Vagina (tissue), 2 donors: ENCODE results near the gene TSC22D1. TPM values are rescaled to one million over a fixed set of nuclear protein-coding genes. Genes with fewer than 3 reads are reported as not detected.

ENCODE experiments used
- DNase-seq, 2 donors: peaks; one replicate each; pipeline ENCODE4 v3.0.0-alpha.2; 2017; ENCODE audit errors: extremely low spot score in 2 of 2
- H3K27ac ChIP-seq: fragments of 200-600 bp; sonication (generic); one replicate; pipeline ENCODE4 v1.5.1; 2019
- H3K27me3 ChIP-seq: fragments of 200-600 bp; sonication (generic); one replicate; pipeline ENCODE4 v1.5.1; 2019
- H3K36me3 ChIP-seq, 2 donors: fragments of 200-600 bp; sonication (generic); one replicate each; pipeline ENCODE4 v1.5.1; 2017 to 2019
- H3K4me1 ChIP-seq: fragments of 200-600 bp; sonication (generic); one replicate; pipeline ENCODE4 v1.5.1; 2019
- H3K4me3 ChIP-seq, 2 donors: fragments of 200-600 bp; sonication (generic); 1 replicate in 1 of 2; 2 replicates in 1 of 2; pipeline ENCODE4 v1.5.1; 2016 to 2019
- H3K9me3 ChIP-seq: fragments of 200-600 bp; sonication (generic); one replicate; pipeline ENCODE4 v1.5.1; 2019
- POLR2A ChIP-seq, 2 donors: fragments of 450-650 bp; IDR thresholded peaks; one replicate each; pipeline ENCODE4 v1.6.1; 2017; ENCODE audit warnings: antibody characterized with exemption in 2 of 2, mild to moderate bottlenecking in 2 of 2, moderate library complexity in 2 of 2
- POLR2AphosphoS5 ChIP-seq, 2 donors: sonication (generic); formaldehyde crosslinking; IDR thresholded peaks; one replicate each; pipeline ENCODE4 v1.9.0; 2017; ENCODE audit warnings: antibody characterized with exemption in 2 of 2, mild to moderate bottlenecking in 2 of 2, low read depth in 1 of 2; ENCODE audit not compliant: insufficient read depth in 1 of 2
- intact Hi-C: fragments of 100-400 bp; cut with DNase I; formaldehyde crosslinking; loops from one replicate; pipeline ENCODE4 v1.15.1; 2023
- total RNA-seq: library from RNA; depleted of rRNA; stranded (reverse); fragments of >200 nt; gene quantifications from one replicate; pipeline ENCODE4 v1.2.3, GENCODE V29; 2016
- TF ChIP-seq, protein P1 (sequence below), 3 experiments: fragments of 450-650 bp in 2 of 3; fragments of 200-600 bp in 1 of 3; sonication (generic) in 1 of 3; IDR thresholded peaks; one replicate each; pipeline ENCODE4 v1.5.1; 2017 to 2019; ENCODE audit warnings: antibody characterized with exemption in 3 of 3, mild to moderate bottlenecking in 2 of 3, moderate library complexity in 2 of 3

Gene TSC22D1
- total RNA-seq, 1 donor from 2014 or later: 117 TPM

DNA sequence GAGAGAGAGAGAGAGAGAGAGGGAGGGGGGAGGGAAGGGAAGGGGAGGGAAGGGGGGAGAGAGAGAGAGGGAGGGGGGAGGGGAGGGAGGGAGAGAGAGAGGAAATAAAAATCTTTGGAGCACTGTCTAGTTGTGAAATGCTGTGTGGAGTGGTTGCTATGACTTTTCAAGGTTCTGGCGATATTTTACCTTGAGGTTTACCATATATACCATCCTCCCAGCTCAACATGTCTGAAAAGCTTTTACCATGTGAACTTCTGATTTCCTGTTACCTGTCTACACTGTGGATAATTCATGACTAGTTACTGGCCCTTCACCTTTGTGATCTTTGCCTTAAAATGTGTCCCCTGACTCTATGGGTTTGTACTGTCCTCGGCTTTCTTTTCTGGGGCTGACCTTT lies 164.3 kb downstream of the TSC22D1 start:
- no peak for TF ChIP-seq POLR2A (IDR thresholded peaks at IDR 0.05)
- TF ChIP-seq, protein P1, sequence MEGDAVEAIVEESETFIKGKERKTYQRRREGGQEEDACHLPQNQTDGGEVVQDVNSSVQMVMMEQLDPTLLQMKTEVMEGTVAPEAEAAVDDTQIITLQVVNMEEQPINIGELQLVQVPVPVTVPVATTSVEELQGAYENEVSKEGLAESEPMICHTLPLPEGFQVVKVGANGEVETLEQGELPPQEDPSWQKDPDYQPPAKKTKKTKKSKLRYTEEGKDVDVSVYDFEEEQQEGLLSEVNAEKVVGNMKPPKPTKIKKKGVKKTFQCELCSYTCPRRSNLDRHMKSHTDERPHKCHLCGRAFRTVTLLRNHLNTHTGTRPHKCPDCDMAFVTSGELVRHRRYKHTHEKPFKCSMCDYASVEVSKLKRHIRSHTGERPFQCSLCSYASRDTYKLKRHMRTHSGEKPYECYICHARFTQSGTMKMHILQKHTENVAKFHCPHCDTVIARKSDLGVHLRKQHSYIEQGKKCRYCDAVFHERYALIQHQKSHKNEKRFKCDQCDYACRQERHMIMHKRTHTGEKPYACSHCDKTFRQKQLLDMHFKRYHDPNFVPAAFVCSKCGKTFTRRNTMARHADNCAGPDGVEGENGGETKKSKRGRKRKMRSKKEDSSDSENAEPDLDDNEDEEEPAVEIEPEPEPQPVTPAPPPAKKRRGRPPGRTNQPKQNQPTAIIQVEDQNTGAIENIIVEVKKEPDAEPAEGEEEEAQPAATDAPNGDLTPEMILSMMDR (IDR thresholded peaks at IDR 0.05): no peak
- no peak for DNase-seq
- intact Hi-C loops: no loop called here
- Histone ChIP-seq H3K36me3 (no peaks in the 10 kb centered on the region), H3K9me3 (no peaks in the 10 kb centered on the region), H3K4me1 (no peaks in the 10 kb centered on the region), H3K27me3 (no peaks in the 10 kb centered on the region), H3K4me3 (no peak overlapping the region), H3K27ac (no peak overlapping the region)

DNA sequence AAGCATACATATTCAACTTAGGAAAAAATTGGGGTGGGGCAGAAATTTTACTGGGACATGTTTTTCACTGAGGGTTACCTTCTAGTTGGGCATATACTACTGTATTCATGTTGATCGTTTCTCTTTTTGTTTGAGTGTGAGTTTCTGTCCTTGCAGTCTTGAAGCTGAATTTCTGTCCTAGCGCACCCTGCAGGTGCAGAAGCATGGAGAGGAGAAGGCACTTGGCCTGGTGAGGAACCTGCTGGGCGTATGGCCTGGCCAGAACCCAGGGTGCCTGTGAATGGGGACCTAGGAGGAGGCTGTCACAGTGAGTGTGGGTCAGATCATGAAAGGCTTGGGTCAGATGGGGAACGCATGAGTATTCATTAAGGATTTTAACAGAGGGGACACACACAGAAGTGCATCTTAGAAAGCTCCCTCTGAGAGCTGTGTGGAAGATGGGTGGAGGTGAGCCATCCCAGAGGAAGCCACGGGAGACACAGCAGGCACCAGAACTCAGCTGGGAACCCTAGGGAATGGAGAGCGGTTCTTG lies 165.7 kb downstream of the TSC22D1 start:
- Histone ChIP-seq H3K27me3 (no peaks in the 10 kb centered on the region), H3K27ac (no peak overlapping the region), H3K4me1 (no peaks in the 10 kb centered on the region), H3K9me3 (no peaks in the 10 kb centered on the region), H3K36me3 (no peaks in the 10 kb centered on the region), H3K4me3 (no peak overlapping the region)
- intact Hi-C loops: no loop called here
- TF ChIP-seq POLR2AphosphoS5 (IDR thresholded peaks at IDR 0.05; ENCODE audit: insufficient read depth in 1 of 2, low read depth in 1 of 2) (no peak), POLR2A (IDR thresholded peaks at IDR 0.05) (no peak)
- TF ChIP-seq, protein P1 (IDR thresholded peaks at IDR 0.05): no peak
- no peak for DNase-seq

DNA sequence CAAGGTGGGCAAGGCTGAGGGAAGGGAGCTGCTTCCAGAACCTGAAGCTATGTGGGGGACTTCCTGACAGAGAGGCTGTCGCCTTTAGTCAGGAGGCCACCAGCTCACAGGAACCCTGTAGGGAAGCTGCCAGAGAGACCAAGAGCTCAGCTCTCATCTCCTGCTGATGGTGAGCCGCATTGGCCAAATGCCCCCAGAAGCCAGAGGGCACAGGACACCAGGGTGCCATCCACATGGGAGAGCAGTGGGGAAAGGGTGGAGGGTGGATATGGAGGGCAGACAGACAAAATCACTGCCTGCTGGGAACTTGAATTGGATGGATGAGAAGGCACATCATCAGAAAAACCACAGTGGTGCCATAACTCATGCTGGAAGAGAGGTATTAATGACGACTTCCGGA lies 166.5 kb downstream of the TSC22D1 start:
- H3K4me3 ChIP-seq: no peak overlapping the region
- no peak for DNase-seq
- no peaks in the 10 kb centered on the region for H3K4me1 ChIP-seq
- no peaks in the 10 kb centered on the region for H3K27me3 ChIP-seq
- H3K9me3 ChIP-seq: no peaks in the 10 kb centered on the region
- H3K27ac ChIP-seq: no peak overlapping the region
- intact Hi-C loops: no loop called here
- TF ChIP-seq POLR2A (IDR thresholded peaks at IDR 0.05): no peak
- TF ChIP-seq, protein P1 (IDR thresholded peaks at IDR 0.05): no peak
- no peak for TF ChIP-seq POLR2AphosphoS5 (IDR thresholded peaks at IDR 0.05; ENCODE audit: insufficient read depth in 1 of 2, low read depth in 1 of 2)
- H3K36me3 ChIP-seq: no peaks in the 10 kb centered on the region

DNA sequence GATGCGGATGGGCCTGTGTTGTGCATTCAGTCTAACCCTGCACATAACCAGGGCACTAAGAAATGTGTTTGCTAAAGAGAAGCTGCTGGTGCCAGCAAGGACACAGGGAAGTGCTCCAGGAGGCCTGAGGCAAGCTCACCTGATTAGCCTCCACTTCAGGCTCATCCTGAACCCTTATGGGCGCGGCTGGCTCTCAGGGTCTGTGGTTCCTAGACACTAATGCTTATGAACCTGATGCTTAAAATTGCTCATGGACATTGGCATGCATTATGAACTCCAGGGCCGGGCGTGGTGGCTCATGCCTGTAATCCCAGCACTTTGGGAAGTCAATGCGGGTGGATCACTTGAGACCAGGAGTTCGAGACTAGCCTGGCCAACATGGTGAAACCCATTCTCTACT lies 168.2 kb downstream of the TSC22D1 start:
- TF ChIP-seq, protein P1 (IDR thresholded peaks at IDR 0.05): no peak
- TF ChIP-seq POLR2A (IDR thresholded peaks at IDR 0.05) (no peak), POLR2AphosphoS5 (IDR thresholded peaks at IDR 0.05; ENCODE audit: insufficient read depth in 1 of 2, low read depth in 1 of 2) (no peak)
- no peak for DNase-seq
- no peaks in the 10 kb centered on the region for H3K9me3 ChIP-seq
- H3K4me1 ChIP-seq: peaks cover 4% of the 10 kb centered on the region
- no peaks in the 10 kb centered on the region for H3K36me3 ChIP-seq
- no peak overlapping the region for H3K4me3 ChIP-seq
- H3K27me3 ChIP-seq: no peaks in the 10 kb centered on the region
- H3K27ac ChIP-seq: no peak overlapping the region
- intact Hi-C loops: no loop called here

DNA sequence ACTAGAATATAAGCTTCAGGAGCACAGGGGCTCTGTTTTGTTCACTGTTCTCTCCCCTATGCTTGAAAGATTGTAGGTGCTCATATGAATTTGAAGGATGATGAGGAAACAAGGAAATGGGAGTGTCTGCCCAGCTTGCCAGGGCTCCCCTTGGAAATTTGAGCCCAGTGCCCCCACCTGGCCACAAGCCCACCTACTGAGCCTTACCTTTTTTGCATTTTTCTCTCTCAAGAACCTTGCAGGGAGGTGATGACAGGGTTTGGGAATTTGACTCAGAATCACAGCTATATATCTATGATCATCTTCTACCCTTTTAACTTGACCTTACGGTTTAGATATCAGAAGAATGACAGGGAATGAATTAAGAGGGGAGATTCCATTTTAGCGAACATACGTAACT lies 168.8 kb downstream of the TSC22D1 start:
- Histone ChIP-seq H3K4me1 (peaks cover 10% of the 10 kb centered on the region), H3K4me3 (no peak overlapping the region), H3K27ac (no peak overlapping the region), H3K27me3 (no peaks in the 10 kb centered on the region), H3K36me3 (no peaks in the 10 kb centered on the region), H3K9me3 (no peaks in the 10 kb centered on the region)
- no peak for DNase-seq
- intact Hi-C loops: no loop called here
- TF ChIP-seq POLR2A (IDR thresholded peaks at IDR 0.05): no peak

DNA sequence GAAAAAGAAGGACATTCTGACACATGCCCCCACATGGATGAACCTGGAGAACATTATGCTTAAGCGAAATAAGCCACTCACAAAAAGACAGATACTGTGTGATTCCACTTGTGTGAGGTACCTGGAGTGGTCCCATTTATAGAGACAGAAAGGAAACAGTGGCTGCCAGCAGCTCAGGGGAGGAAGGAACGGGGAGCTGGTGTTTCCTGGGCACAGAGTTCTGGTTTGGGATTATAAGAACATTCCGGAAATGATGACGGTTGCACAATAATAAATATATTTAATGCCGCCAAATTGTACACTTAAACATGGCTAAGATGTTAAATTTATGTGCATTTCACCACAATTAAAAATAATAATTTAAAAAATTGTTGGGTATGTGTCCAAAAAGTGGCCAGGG lies 169.5 kb downstream of the TSC22D1 start:
- intact Hi-C loops: no loop called here
- no peak overlapping the region for H3K27ac ChIP-seq
- H3K4me3 ChIP-seq: no peak overlapping the region
- H3K27me3 ChIP-seq: no peaks in the 10 kb centered on the region
- H3K9me3 ChIP-seq: no peaks in the 10 kb centered on the region
- TF ChIP-seq, protein P1 (IDR thresholded peaks at IDR 0.05): no peak
- TF ChIP-seq POLR2A (IDR thresholded peaks at IDR 0.05): no peak
- TF ChIP-seq POLR2AphosphoS5 (IDR thresholded peaks at IDR 0.05; ENCODE audit: insufficient read depth in 1 of 2, low read depth in 1 of 2): no peak
- no peaks in the 10 kb centered on the region for H3K36me3 ChIP-seq
- peaks cover 12% of the 10 kb centered on the region for H3K4me1 ChIP-seq
- DNase-seq: no peak
